Measurements from ENCODE around the gene INTS6. TPM values are rescaled to one million over a fixed set of nuclear protein-coding genes. Genes with fewer than 3 reads are reported as not detected.

Gene INTS6
- total RNA-seq, 2 donors from 2014 or later, result 40.0 to 53.1 TPM

GRCh38 chr13:51453959-51454703 lies 1.3 kb upstream of the INTS6 start:
- H3K4me1 ChIP-seq, result peaks cover 26% of the 10 kb centered on the region
- WGBS, 2 donors, result 4% methylated on average over 13 of the region's 13 CpGs
- ATAC-seq, result no peak

GRCh38 chr13:51453207-51453958 lies 547 bp upstream of the INTS6 start:
- peak; percentile 59 for ATAC-seq
- WGBS, 2 donors, result 1% methylated on average over 25 to 74 of the region's 80 CpGs
- Histone ChIP-seq H3K4me3 (peak overlapping the region; percentile 10 to 26), H3K4me1 (peaks cover 34% of the 10 kb centered on the region), H3K27ac (peak overlapping the region; percentile 91 to 99 (median 98)), H3K27me3 (no peaks in the 10 kb centered on the region), H3K9me3 (no peaks in the 10 kb centered on the region), H3K36me3 (replicated peaks in 1 of 2; ENCODE audit: insufficient read depth in 1 of 2, low read depth in 2 of 2) (no peaks in the 10 kb centered on the region)
- intact Hi-C loops (cut with DNase I), result no loop called here
- peak in 2 of 4 donors; percentile 83 to 85 for DNase-seq
- TF ChIP-seq POLR2A (IDR thresholded peaks at IDR 0.05), result peak; percentile 21 to 73 (median 58)
- no peak for TF ChIP-seq CTCF (IDR thresholded peaks at IDR 0.05)

More at GRCh38 chr13:51453959-51454703, 1.3 kb upstream of the INTS6 start:
- peak overlapping the region; percentile 10 to 26 for H3K4me3 ChIP-seq
- no peaks in the 10 kb centered on the region for H3K9me3 ChIP-seq
- intact Hi-C loops (cut with DNase I), result no loop called here
- H3K27me3 ChIP-seq, result no peaks in the 10 kb centered on the region
- H3K27ac ChIP-seq, result peak overlapping the region; percentile 91 to 99 (median 98)
- TF ChIP-seq POLR2A (IDR thresholded peaks at IDR 0.05), result no peak
- no peak for TF ChIP-seq CTCF (IDR thresholded peaks at IDR 0.05)
- DNase-seq, result peak in 3 of 4 donors; percentile 40 to 55 (median 49)
- H3K36me3 ChIP-seq (replicated peaks in 1 of 2; ENCODE audit: insufficient read depth in 1 of 2, low read depth in 2 of 2), result no peaks in the 10 kb centered on the region

DNA sequence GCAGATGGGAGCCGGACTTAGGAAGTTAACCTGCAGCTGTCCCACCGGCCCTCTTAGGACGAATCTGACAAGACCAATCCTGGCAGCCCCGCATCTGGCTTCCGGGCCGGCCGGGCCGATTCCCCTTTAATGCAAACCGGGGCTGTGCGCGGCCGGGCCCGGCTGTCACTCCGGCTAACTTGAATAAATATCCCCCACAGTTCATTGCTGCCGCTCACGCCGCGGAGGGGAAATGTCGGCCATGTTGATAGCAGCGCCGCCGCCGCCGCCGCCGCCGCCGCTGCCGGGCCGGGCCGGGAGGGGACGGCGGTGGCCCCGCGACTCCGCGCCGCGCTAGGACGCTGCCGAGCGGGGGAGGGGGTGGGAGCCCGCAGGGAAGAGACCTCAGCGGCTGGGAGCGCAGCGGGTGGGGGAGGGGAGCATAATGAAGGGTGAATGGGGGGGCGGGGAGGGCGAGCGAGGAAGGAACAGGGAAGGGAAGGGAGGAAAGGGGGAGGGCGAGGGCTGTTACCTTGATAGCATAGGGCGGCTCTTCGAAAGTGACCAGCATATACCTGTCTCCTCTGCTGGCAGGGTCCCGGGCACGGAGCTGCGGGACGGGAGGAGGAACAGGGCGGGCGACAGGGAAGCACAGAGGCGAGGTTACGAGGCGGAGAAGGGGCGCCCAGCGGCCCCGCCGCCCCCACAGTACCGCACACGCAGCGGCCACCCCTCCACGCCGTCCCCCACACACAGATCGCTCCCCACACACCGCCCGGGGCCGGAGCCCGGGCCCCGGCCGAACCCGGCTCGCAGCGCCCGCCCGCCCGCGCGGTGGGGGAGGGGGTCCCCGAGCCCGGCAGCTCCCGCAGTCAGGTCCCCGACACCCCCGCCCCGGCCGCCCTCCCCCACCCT lies 1.1 kb downstream of the INTS6 start:
- TF ChIP-seq POLR2A (IDR thresholded peaks at IDR 0.05) (peak; percentile 34 to 88 (median 80)), CTCF (IDR thresholded peaks at IDR 0.05) (no peak)
- Histone ChIP-seq H3K9me3 (no peaks in the 10 kb centered on the region), H3K27ac (peak overlapping the region; percentile 97 to 99 (median 98)), H3K27me3 (no peaks in the 10 kb centered on the region), H3K4me1 (peaks cover 48% of the 10 kb centered on the region), H3K4me3 (peak overlapping the region; percentile 59 to 83), H3K36me3 (replicated peaks in 1 of 2; ENCODE audit: insufficient read depth in 1 of 2, low read depth in 2 of 2) (no peaks in the 10 kb centered on the region)
- DNase-seq (peak; percentile 84 to 89 (median 86)), ATAC-seq (peak; percentile 49)
- intact Hi-C loops (cut with DNase I), result no loop called here
- 1 to 3% methylated on average over 12 to 74 of the region's 92 CpGs for WGBS, 2 donors

DNA sequence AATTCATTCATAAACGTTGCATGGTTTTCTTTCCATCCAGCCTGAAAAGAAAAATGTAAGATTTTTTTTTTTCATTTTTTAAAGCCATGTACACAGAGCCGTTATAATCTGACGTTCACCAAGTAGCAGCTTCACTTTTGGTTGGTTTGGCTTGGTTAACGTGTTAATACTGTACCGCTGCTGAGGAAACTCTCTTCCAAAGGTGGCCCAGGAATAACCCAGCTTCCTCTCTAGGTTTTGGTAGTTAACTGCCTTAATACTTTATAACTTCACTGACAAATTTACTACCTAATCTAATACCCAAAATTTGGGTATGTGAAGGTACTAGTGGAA lies 1.7 kb downstream of the INTS6 start:
- no peak for DNase-seq
- no peak for ATAC-seq
- intact Hi-C loops (cut with DNase I), result no loop called here
- no peaks in the 10 kb centered on the region for H3K27me3 ChIP-seq
- H3K27ac ChIP-seq, result peak overlapping the region; percentile 97 to 99 (median 98)
- WGBS, 2 donors, result 0 to 2% methylated on average over 5 of the region's 5 CpGs
- TF ChIP-seq POLR2A (IDR thresholded peaks at IDR 0.05) (no peak), CTCF (IDR thresholded peaks at IDR 0.05) (no peak)
- no peak overlapping the region for H3K4me3 ChIP-seq
- H3K4me1 ChIP-seq, result peaks cover 51% of the 10 kb centered on the region
- H3K9me3 ChIP-seq, result no peaks in the 10 kb centered on the region
- no peaks in the 10 kb centered on the region for H3K36me3 ChIP-seq (replicated peaks in 1 of 2; ENCODE audit: insufficient read depth in 1 of 2, low read depth in 2 of 2)
